CD14-positive monocyte (primary cell): ENCODE measurements around the gene MYOZ3. TPM values are rescaled to one million over a fixed set of nuclear protein-coding genes. Genes with fewer than 3 reads are reported as not detected.

ENCODE experiments used
- DNase-seq, 3 donors: peaks; one replicate each; pipeline ENCODE4 v3.0.0-alpha.2; 2011 to 2022
- H2AFZ ChIP-seq: 2 replicates; pipeline ENCODE4 v1.6.0; 2012; ENCODE audit warnings: mild to moderate bottlenecking, low read depth, low read length, inconsistent platforms; ENCODE audit not compliant: insufficient read depth, poor library complexity, severe bottlenecking
- H3K27ac ChIP-seq, 2 donors: 1 replicate in 1 of 2; 2 replicates in 1 of 2; pipeline ENCODE4 v1.5.1; 2012 to 2013; ENCODE audit warnings: low read length in 2 of 2, control low read depth in 1 of 2, inconsistent platforms in 1 of 2, low read depth in 1 of 2, mild to moderate bottlenecking in 1 of 2
- H3K27me3 ChIP-seq, 2 donors: one replicate each; pipeline versions ENCODE4 v1.6.0 to v1.6.1; 2011 to 2013; ENCODE audit warnings: low read length in 2 of 2; ENCODE audit not compliant: control insufficient read depth in 2 of 2, insufficient read depth in 2 of 2
- H3K36me3 ChIP-seq, 2 donors: replicated peaks in 1 of 2; 1 replicate in 1 of 2; 2 replicates in 1 of 2; pipeline versions ENCODE4 v1.5.1 to v1.6.1; 2012 to 2013; ENCODE audit warnings: low read length in 2 of 2, control low read depth in 1 of 2, inconsistent platforms in 1 of 2, mild to moderate bottlenecking in 1 of 2; ENCODE audit not compliant: insufficient read depth in 2 of 2, control insufficient read depth in 1 of 2
- H3K4me1 ChIP-seq, 2 donors: 1 replicate in 1 of 2; 2 replicates in 1 of 2; pipeline versions ENCODE4 v1.5.1 to v1.6.1; 2012 to 2013; ENCODE audit warnings: low read length in 2 of 2, control low read depth in 1 of 2, inconsistent platforms in 1 of 2, mild to moderate bottlenecking in 1 of 2, moderate library complexity in 1 of 2; ENCODE audit not compliant: insufficient read depth in 2 of 2, control insufficient read depth in 1 of 2
- H3K4me2 ChIP-seq: replicated peaks from 2 replicates; pipeline ENCODE3; 2012; ENCODE audit warnings: low read length, moderate library complexity, mild to moderate bottlenecking; ENCODE audit not compliant: poor library complexity, severe bottlenecking; ENCODE audit errors: extremely low read depth
- H3K4me3 ChIP-seq, 3 experiments: fragments of 200-600 bp in 1 of 3; sonication (generic) in 1 of 3; replicated peaks in 1 of 3; 1 replicate in 2 of 3; 2 replicates in 1 of 3; pipeline ENCODE4 v1.5.1; 2011 to 2013; ENCODE audit warnings: low read length in 3 of 3, mild to moderate bottlenecking in 3 of 3, control low read depth in 2 of 3, low read depth in 2 of 3, inconsistent platforms in 1 of 3, moderate library complexity in 1 of 3
- H3K79me2 ChIP-seq: 2 replicates; pipeline ENCODE4 v1.6.0; 2012; ENCODE audit warnings: mild to moderate bottlenecking, control low read depth, inconsistent platforms, low read length, moderate library complexity; ENCODE audit not compliant: insufficient read depth
- H3K9ac ChIP-seq: 2 replicates; pipeline ENCODE4 v1.6.0; 2017; ENCODE audit warnings: low read length, mild to moderate bottlenecking; ENCODE audit not compliant: insufficient read depth, poor library complexity, severe bottlenecking
- H3K9me3 ChIP-seq, 2 donors: replicated peaks in 1 of 2; 1 replicate in 1 of 2; 2 replicates in 1 of 2; pipeline versions ENCODE4 v1.5.1 to v1.6.1; 2012 to 2013; ENCODE audit warnings: low read length in 2 of 2, control low read depth in 1 of 2; ENCODE audit not compliant: control insufficient read depth in 1 of 2, insufficient read depth in 1 of 2
- H4K20me1 ChIP-seq: 2 replicates; pipeline ENCODE4 v1.6.0; 2012; ENCODE audit warnings: mild to moderate bottlenecking, low read length, control low read depth, moderate library complexity; ENCODE audit not compliant: insufficient read depth
- H3K27ac Mint-ChIP-seq, 7 donors: one replicate each; pipeline ENCODE4 v1.8.0; 2020; ENCODE audit warnings: mild to moderate bottlenecking in 7 of 7, mixed read lengths in 7 of 7, moderate library complexity in 6 of 7, inconsistent platforms in 2 of 7
- H3K27me3 Mint-ChIP-seq, 3 donors: one replicate each; pipeline ENCODE4 v1.8.0; 2021 to 2022; ENCODE audit warnings: low read depth in 3 of 3, mild to moderate bottlenecking in 3 of 3, mixed read lengths in 3 of 3, moderate library complexity in 3 of 3, inconsistent platforms in 1 of 3
- H3K36me3 Mint-ChIP-seq, 2 donors: one replicate each; pipeline ENCODE4 v1.8.0; 2020; ENCODE audit warnings: mixed read lengths in 2 of 2, inconsistent platforms in 1 of 2, mild to moderate bottlenecking in 1 of 2
- H3K4me1 Mint-ChIP-seq: one replicate; pipeline ENCODE4 v1.8.0; 2020; ENCODE audit warnings: mild to moderate bottlenecking, mixed read lengths
- H3K4me3 Mint-ChIP-seq, 2 donors: one replicate each; pipeline ENCODE4 v1.8.0; 2020; ENCODE audit warnings: mild to moderate bottlenecking in 2 of 2, mixed read lengths in 2 of 2, moderate library complexity in 1 of 2
- H3K9me3 Mint-ChIP-seq, 7 donors: one replicate each; pipeline ENCODE4 v1.8.0; 2020 to 2022; ENCODE audit warnings: mixed read lengths in 7 of 7, mild to moderate bottlenecking in 6 of 7, moderate library complexity in 6 of 7, inconsistent platforms in 2 of 7
- CTCF ChIP-seq: fragments of 200-600 bp; IDR thresholded peaks from one replicate; pipeline ENCODE4 v1.8.0; 2022; ENCODE audit warnings: antibody characterized with exemption, mild to moderate bottlenecking
- WGBS: methylation state at CpG from one replicate; pipeline ENCODE4 v1.1.5; 2013; ENCODE audit warnings: missing lambda C conversion rate; ENCODE audit not compliant: insufficient coverage; 5-methylcytosine and 5-hydroxymethylcytosine counted together
- intact Hi-C, 2 donors: fragments of 100-400 bp; cut with micrococcal nuclease; formaldehyde crosslinking; loops; one replicate each; pipeline versions ENCODE4 v1.15.0 to v1.15.1; 2023
- polyA plus RNA-seq, 3 donors: library from polyadenylated mRNA; depleted of rRNA in 1 of 3; unstranded in 2 of 3; stranded (reverse) in 1 of 3; fragments of 300-500 nt in 2 of 3; fragments of >200 nt in 1 of 3; fragmentation: Illumina TruSeq in 2 of 3; gene quantifications; 1 replicate in 2 of 3; 2 replicates in 1 of 3; pipeline ENCODE4 v1.2.3, GENCODE V29; 2012 to 2021

MYOZ3 gene
- polyA plus RNA-seq, 3 donors: not detected

DNA sequence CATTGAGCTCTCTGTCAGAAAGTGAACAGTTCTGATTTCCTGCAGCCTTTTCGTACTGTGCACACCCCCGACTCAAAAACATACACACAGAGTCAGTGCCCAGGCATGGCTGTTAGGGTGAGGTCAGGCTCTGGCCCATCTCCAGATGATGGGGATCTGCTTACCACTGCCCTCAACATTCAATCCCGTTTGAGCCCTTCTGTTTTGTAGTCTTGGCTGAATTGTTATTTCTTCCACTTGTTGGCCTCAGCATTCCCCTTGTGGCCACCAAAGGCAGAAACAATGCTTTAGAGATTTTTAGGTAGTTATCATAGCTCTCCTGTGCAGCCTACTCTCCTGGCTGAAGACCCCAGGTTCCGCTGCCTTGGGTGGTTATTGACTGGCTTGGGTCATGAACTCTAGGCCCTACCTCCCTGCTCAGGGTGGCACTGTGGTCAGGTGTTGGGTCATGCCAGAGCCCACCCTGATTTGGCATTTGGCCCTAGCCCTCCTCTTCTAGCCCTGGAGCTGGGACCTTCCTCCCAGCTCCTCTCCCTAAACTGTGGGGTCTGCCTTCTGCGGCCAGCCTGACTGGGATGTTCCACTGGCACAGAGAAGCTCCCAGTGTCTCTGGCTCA, 7.8 kb upstream of the MYOZ3 start:
- H3K9me3 ChIP-seq: no peaks in the 10 kb centered on the region
- H3K27me3 ChIP-seq: peaks cover 0 to 4% of the 10 kb centered on the region in 2 donors
- H3K4me1 ChIP-seq: peaks cover 9 to 14% of the 10 kb centered on the region in 2 donors
- Mint-ChIP-seq H3K4me1 (peaks cover 9% of the 10 kb centered on the region), H3K9me3 (peaks cover 0 to 2% (median 0%) of the 10 kb centered on the region in 7 donors), H3K27me3 (peaks cover 4 to 15% (median 13%) of the 10 kb centered on the region in 3 donors), H3K4me3 (no peak overlapping the region), H3K36me3 (no peaks in the 10 kb centered on the region), H3K27ac (no peak overlapping the region)
- no peaks in the 10 kb centered on the region for H4K20me1 ChIP-seq
- 91% methylated on average over 4 of the region's 5 CpGs for WGBS
- no peak overlapping the region for H3K9ac ChIP-seq
- TF ChIP-seq CTCF: no peak
- H2AFZ ChIP-seq: no peak overlapping the region
- intact Hi-C loops: loop anchor here in 1 of 2 donors (10.0 kb wide), 1 partner anchor 198 kb away; no protein-coding TSS in a partner anchor
- no peaks in the 10 kb centered on the region for H3K36me3 ChIP-seq
- no peak overlapping the region for H3K4me3 ChIP-seq
- H3K79me2 ChIP-seq: no peaks in the 10 kb centered on the region
- no peak overlapping the region for H3K4me2 ChIP-seq
- no peak for DNase-seq
- H3K27ac ChIP-seq: no peak overlapping the region

GRCh38 chr5:150653762-150654556, 7.1 kb upstream of the MYOZ3 start:
- Histone ChIP-seq H3K4me2 (no peak overlapping the region), H3K27ac (no peak overlapping the region), H3K9ac (no peak overlapping the region), H3K27me3 (peaks cover 0 to 4% of the 10 kb centered on the region in 2 donors), H3K79me2 (no peaks in the 10 kb centered on the region), H3K4me1 (peaks cover 9 to 14% of the 10 kb centered on the region in 2 donors), H3K4me3 (no peak overlapping the region), H4K20me1 (no peaks in the 10 kb centered on the region), H3K36me3 (no peaks in the 10 kb centered on the region), H2AFZ (no peak overlapping the region), H3K9me3 (no peaks in the 10 kb centered on the region)
- peaks cover 4 to 15% (median 11%) of the 10 kb centered on the region in 3 donors for H3K27me3 Mint-ChIP-seq
- intact Hi-C loops: loop anchor here in 1 of 2 donors (10.0 kb wide), 1 partner anchor 199 kb away; no protein-coding TSS in a partner anchor
- no peak overlapping the region for H3K4me3 Mint-ChIP-seq
- no peak overlapping the region for H3K27ac Mint-ChIP-seq
- no peaks in the 10 kb centered on the region for H3K36me3 Mint-ChIP-seq
- WGBS: 92% methylated on average over 1 of the region's 2 CpGs
- TF ChIP-seq CTCF: no peak
- DNase-seq: no peak
- H3K4me1 Mint-ChIP-seq: peaks cover 9% of the 10 kb centered on the region
- peaks cover 0 to 4% (median 0%) of the 10 kb centered on the region in 7 donors for H3K9me3 Mint-ChIP-seq
